Nephron progenitor cell (in vitro differentiated cells): ENCODE results near the gene PFKL.

Experiments
- DNase-seq: peaks from one replicate; pipeline ENCODE4 v3.0.0; 2021
- H3K27ac Mint-ChIP-seq: 2 replicates; pipeline ENCODE4 v1.8.0; 2021; ENCODE audit warnings: mild to moderate bottlenecking, moderate library complexity, mixed read lengths
- H3K27me3 Mint-ChIP-seq: 2 replicates; pipeline ENCODE4 v1.8.0; 2021; ENCODE audit warnings: mild to moderate bottlenecking, low read depth, mixed read lengths; ENCODE audit not compliant: poor library complexity
- H3K36me3 Mint-ChIP-seq: 2 replicates; pipeline ENCODE4 v1.8.0; 2021; ENCODE audit warnings: low read depth, mixed read lengths
- H3K4me1 Mint-ChIP-seq: 2 replicates; pipeline ENCODE4 v1.8.0; 2021; ENCODE audit warnings: mixed read lengths
- H3K4me3 Mint-ChIP-seq: 2 replicates; pipeline ENCODE4 v1.8.0; 2021; ENCODE audit warnings: mild to moderate bottlenecking, moderate library complexity, mixed read lengths
- H3K9me3 Mint-ChIP-seq: 2 replicates; pipeline ENCODE4 v1.8.0; 2021; ENCODE audit warnings: mild to moderate bottlenecking, moderate library complexity, mixed read lengths
- TF ChIP-seq, protein P1 (sequence below): fragments of 200-600 bp; sonication (generic); IDR thresholded peaks from 2 replicates; pipeline ENCODE4 v1.5.0; 2021; ENCODE audit warnings: antibody characterized with exemption

The PFKL gene

DNA sequence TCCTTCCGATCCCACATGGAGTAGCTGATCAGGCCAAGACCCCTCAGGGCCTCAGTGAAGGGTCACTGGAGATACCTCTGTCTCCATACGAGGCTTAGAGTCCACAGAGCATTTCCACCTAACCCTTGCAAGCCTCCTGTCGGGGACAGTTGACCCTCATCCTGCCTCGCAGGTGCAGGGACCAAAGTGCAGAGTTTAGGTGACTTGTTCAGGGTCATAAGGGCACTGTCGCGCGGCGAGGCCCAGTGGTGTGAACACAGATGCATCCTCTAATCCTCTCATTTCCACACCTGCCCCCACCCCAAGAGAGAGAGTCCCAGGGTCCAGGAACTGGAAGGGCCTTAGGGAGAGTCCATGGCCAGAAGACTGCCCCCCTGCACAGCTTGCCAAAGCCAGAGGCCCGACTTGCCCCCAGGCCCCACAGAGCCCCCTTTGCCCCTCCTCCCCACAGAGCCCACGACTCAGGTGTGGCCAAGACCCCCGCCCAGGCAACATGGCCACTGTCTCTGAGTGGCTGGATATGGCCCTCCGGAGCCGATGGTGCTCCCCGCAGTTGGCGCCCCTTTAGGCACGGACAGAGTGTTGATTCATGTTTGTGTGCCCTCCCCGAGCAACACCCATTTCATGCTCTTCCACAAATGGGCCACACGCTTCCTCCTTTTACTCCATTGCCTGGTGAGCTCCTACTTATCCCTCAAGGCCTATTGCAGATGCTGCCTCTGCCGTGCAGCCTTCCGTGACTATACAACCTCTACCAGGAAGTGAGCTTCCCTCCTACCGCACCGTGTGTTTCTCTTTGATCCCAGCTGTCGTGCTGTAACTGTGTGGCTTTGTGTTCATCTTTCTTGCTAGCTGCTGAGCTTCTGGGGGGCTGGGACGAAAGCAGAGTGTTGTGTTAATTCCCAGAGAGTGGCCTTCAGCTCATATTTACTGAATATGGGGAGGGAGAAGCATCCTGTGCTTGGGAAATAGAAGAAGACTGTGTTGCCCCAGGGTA is 55.2 kb downstream of the PFKL start:
- no peak for DNase-seq
- Mint-ChIP-seq H3K27me3 (peaks cover 5% of the 10 kb centered on the region), H3K36me3 (no peaks in the 10 kb centered on the region), H3K4me3 (no peak overlapping the region), H3K4me1 (peaks cover 40% of the 10 kb centered on the region), H3K27ac (peak overlapping the region; percentile 50), H3K9me3 (peaks cover 9% of the 10 kb centered on the region)
- TF ChIP-seq, protein P1, sequence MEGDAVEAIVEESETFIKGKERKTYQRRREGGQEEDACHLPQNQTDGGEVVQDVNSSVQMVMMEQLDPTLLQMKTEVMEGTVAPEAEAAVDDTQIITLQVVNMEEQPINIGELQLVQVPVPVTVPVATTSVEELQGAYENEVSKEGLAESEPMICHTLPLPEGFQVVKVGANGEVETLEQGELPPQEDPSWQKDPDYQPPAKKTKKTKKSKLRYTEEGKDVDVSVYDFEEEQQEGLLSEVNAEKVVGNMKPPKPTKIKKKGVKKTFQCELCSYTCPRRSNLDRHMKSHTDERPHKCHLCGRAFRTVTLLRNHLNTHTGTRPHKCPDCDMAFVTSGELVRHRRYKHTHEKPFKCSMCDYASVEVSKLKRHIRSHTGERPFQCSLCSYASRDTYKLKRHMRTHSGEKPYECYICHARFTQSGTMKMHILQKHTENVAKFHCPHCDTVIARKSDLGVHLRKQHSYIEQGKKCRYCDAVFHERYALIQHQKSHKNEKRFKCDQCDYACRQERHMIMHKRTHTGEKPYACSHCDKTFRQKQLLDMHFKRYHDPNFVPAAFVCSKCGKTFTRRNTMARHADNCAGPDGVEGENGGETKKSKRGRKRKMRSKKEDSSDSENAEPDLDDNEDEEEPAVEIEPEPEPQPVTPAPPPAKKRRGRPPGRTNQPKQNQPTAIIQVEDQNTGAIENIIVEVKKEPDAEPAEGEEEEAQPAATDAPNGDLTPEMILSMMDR = no peak

DNA sequence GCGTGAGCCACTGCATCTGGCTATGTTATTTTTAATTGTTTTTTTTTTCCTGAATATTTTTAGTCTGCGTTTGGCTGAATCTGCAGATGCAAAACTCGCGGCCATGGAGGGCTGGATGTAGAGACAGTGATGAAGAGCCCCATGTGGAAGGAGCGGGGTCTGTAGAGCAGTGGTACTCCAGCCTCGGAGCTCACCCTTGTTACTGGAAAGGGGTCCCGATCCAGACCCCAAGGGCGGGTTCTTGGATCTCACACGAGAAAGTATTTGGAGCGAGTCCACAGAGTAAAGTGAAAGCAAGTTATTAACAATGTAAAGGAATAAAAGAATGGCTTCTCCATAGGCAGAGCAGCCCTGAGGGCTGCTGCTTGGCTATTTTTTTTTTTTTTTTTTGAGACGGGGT is 56.3 kb downstream of the PFKL start:
- no peaks in the 10 kb centered on the region for H3K36me3 Mint-ChIP-seq
- TF ChIP-seq, protein P1 = no peak
- H3K4me1 Mint-ChIP-seq = peaks cover 40% of the 10 kb centered on the region
- peaks cover 12% of the 10 kb centered on the region for H3K9me3 Mint-ChIP-seq
- DNase-seq = no peak
- peak overlapping the region; percentile 22 for H3K27ac Mint-ChIP-seq
- no peak overlapping the region for H3K4me3 Mint-ChIP-seq
- H3K27me3 Mint-ChIP-seq = peaks cover 5% of the 10 kb centered on the region

GRCh38 chr21:44356636-44357035 is 56.8 kb downstream of the PFKL start:
- Mint-ChIP-seq H3K27me3 (peaks cover 5% of the 10 kb centered on the region), H3K4me3 (no peak overlapping the region), H3K27ac (no peak overlapping the region), H3K9me3 (peaks cover 14% of the 10 kb centered on the region), H3K36me3 (no peaks in the 10 kb centered on the region), H3K4me1 (peaks cover 40% of the 10 kb centered on the region)
- DNase-seq = no peak
- TF ChIP-seq, protein P1 = no peak

- Mint-ChIP-seq H3K4me1 (peaks cover 35% of the 10 kb centered on the region), H3K9me3 (peaks cover 14% of the 10 kb centered on the region), H3K36me3 (no peaks in the 10 kb centered on the region), H3K27me3 (peaks cover 9% of the 10 kb centered on the region), H3K4me3 (no peak overlapping the region), H3K27ac (no peak overlapping the region)
- DNase-seq = no peak
- TF ChIP-seq, protein P1 = no peak
Measured at GRCh38 chr21:44357064-44357837, 57.4 kb downstream of the PFKL start.

DNA sequence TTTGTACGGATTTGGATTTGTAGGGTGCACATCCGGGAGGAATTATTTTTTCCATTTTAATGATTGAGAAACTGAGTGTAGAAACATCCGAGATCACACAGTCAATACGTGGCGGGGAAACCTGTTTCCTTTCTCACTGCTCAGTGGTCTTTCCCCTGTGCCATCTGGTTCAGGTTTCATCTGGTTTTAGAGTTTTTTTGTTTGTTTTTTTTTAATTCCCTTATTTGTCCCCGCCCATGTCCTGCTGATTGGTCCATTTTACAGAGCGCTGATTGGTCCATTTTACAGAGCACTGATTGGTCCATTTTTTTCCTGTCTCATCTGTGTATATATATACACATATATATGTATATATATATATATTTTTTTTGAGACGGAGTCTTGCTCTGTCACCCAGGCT is 59.5 kb downstream of the PFKL start:
- peaks cover 35% of the 10 kb centered on the region for H3K9me3 Mint-ChIP-seq
- TF ChIP-seq, protein P1 = no peak

More for the DNA sequence above, 59.5 kb downstream of the PFKL start:
- Mint-ChIP-seq H3K4me1 (peaks cover 15% of the 10 kb centered on the region), H3K36me3 (peaks cover 7% of the 10 kb centered on the region), H3K4me3 (no peak overlapping the region), H3K27me3 (peaks cover 8% of the 10 kb centered on the region), H3K27ac (no peak overlapping the region)
- no peak for DNase-seq
